ENCODE data around the gene DBH.
A peak's percentile ranks its signal among the peaks of the same experiment; 100 is the strongest.

The DBH gene

DNA sequence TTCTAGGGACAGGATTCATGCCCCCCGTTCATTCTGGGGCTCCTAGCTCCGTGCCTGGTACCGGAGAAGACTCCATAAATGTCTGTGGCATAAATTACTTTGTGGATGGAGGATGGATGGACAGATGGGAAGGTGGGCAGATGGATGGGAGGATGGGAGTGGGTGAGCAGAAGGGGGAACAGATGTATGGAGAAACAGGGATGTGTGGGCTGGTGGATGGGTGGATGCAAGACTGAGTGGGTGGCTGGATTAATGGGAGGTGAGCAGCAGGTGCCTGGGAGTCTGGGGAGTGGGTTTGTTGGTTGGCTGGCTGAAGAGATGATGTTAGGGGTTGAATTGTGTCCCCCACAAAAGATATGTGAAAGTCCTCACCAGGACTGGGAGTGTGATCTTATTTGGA lies 58.5 kb downstream of the DBH start:
- Histone ChIP-seq H3K9me3 (ENCODE audit: control insufficient read depth, insufficient read depth, low read length) (no peaks in the 10 kb centered on the region), H3K4me2 (ENCODE audit: low read length) (peak overlapping the region; percentile 57), H3K9me2 (replicated peaks; ENCODE audit: control insufficient read depth, low read length) (no peaks in the 10 kb centered on the region), H3K79me2 (ENCODE audit: control insufficient read depth, low read length) (peaks cover 6% of the 10 kb centered on the region), H3F3A (ENCODE audit: control insufficient read depth, insufficient read depth) (peaks cover 17% of the 10 kb centered on the region), H4K20me1 (ENCODE audit: control insufficient read depth, insufficient read depth, low read depth, low read length) (no peaks in the 10 kb centered on the region), H3K4me1 (ENCODE audit: control insufficient read depth, low read length) (peaks cover 48% of the 10 kb centered on the region), H3K27me3 (ENCODE audit: control insufficient read depth, low read length) (no peaks in the 10 kb centered on the region), H3K4me3 (ENCODE audit: low read length) (peak overlapping the region; percentile 22; the same call in 1 of the 2 replicates), H3K36me3 (ENCODE audit: control insufficient read depth, low read length) (peaks cover 11% of the 10 kb centered on the region), H3K27ac (ENCODE audit: low read depth, low read length) (peak overlapping the region; percentile 41)
- TF ChIP-seq EZH2phosphoT487 (IDR thresholded peaks at IDR 0.05; ENCODE audit: borderline replicate concordance, low read length): no peak
- TF ChIP-seq, protein P1, sequence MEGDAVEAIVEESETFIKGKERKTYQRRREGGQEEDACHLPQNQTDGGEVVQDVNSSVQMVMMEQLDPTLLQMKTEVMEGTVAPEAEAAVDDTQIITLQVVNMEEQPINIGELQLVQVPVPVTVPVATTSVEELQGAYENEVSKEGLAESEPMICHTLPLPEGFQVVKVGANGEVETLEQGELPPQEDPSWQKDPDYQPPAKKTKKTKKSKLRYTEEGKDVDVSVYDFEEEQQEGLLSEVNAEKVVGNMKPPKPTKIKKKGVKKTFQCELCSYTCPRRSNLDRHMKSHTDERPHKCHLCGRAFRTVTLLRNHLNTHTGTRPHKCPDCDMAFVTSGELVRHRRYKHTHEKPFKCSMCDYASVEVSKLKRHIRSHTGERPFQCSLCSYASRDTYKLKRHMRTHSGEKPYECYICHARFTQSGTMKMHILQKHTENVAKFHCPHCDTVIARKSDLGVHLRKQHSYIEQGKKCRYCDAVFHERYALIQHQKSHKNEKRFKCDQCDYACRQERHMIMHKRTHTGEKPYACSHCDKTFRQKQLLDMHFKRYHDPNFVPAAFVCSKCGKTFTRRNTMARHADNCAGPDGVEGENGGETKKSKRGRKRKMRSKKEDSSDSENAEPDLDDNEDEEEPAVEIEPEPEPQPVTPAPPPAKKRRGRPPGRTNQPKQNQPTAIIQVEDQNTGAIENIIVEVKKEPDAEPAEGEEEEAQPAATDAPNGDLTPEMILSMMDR (IDR thresholded peaks at IDR 0.05; ENCODE audit: low read depth, low read length, poor library complexity, severe bottlenecking): no peak

DNA sequence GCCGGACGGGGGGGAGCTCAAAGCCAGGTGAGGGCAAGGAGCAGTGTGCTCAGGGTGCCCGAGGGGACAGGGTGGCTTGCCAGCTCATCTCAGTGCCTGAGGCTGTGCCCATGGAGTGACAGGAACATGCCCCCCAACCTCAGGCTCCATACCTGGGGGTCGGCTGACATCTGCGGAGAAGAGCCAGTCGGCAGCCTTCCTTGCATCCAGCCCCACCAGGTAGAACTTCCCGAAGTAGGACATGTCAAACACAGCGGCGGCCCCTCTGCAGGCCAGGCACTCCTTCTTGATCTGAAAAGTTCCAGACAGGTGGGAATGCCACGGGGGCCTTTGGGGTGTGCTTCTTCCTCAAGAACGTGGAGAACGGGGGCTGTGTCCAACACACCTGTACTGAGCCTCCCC lies 59.9 kb downstream of the DBH start:
- H3K79me2 ChIP-seq (ENCODE audit: control insufficient read depth, low read length): peaks cover 6% of the 10 kb centered on the region
- no peaks in the 10 kb centered on the region for H4K20me1 ChIP-seq (ENCODE audit: control insufficient read depth, insufficient read depth, low read depth, low read length)
- H3K27ac ChIP-seq (ENCODE audit: low read depth, low read length): no peak overlapping the region; the same call in 1 of the 2 replicates
- H3K9me2 ChIP-seq (replicated peaks; ENCODE audit: control insufficient read depth, low read length): no peaks in the 10 kb centered on the region
- peaks cover 17% of the 10 kb centered on the region for H3F3A ChIP-seq (ENCODE audit: control insufficient read depth, insufficient read depth)
- TF ChIP-seq, protein P1 (IDR thresholded peaks at IDR 0.05; ENCODE audit: low read depth, low read length, poor library complexity, severe bottlenecking): no peak
- no peak for TF ChIP-seq EZH2phosphoT487 (IDR thresholded peaks at IDR 0.05; ENCODE audit: borderline replicate concordance, low read length)
- H3K9me3 ChIP-seq (ENCODE audit: control insufficient read depth, insufficient read depth, low read length): no peaks in the 10 kb centered on the region
- H3K4me3 ChIP-seq (ENCODE audit: low read length): peak overlapping the region; percentile 17; the same call in 1 of the 2 replicates
- peaks cover 59% of the 10 kb centered on the region for H3K4me1 ChIP-seq (ENCODE audit: control insufficient read depth, low read length)
- H3K4me2 ChIP-seq (ENCODE audit: low read length): peak overlapping the region; percentile 53
- H3K36me3 ChIP-seq (ENCODE audit: control insufficient read depth, low read length): peaks cover 11% of the 10 kb centered on the region
- no peaks in the 10 kb centered on the region for H3K27me3 ChIP-seq (ENCODE audit: control insufficient read depth, low read length)

DNA sequence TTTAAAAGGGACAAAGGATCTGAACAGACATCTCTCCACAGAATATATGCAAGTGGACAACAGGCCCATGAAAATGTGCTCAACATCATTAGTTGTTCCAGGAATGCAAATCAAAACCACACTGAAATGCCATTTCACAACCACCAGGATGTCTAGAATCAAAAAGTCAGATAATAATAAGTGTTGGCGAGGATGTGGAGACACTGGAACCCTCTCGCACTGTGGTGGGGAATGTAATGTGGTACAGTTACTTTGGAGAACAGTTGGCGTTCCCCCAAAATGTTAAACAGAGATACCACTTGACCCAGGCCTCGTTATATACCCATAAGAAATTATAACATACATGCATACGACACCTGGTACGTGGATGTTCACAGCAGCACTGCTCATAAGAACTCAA lies 63.4 kb downstream of the DBH start:
- Histone ChIP-seq H3K36me3 (ENCODE audit: control insufficient read depth, low read length) (peaks cover 4% of the 10 kb centered on the region), H3F3A (ENCODE audit: control insufficient read depth, insufficient read depth) (peaks cover 17% of the 10 kb centered on the region), H4K20me1 (ENCODE audit: control insufficient read depth, insufficient read depth, low read depth, low read length) (no peaks in the 10 kb centered on the region), H3K9me2 (replicated peaks; ENCODE audit: control insufficient read depth, low read length) (no peaks in the 10 kb centered on the region), H3K79me2 (ENCODE audit: control insufficient read depth, low read length) (peaks cover 5% of the 10 kb centered on the region), H3K27ac (ENCODE audit: low read depth, low read length) (no peak overlapping the region), H3K4me1 (ENCODE audit: control insufficient read depth, low read length) (peaks cover 89% of the 10 kb centered on the region), H3K4me2 (ENCODE audit: low read length) (no peak overlapping the region), H3K9me3 (ENCODE audit: control insufficient read depth, insufficient read depth, low read length) (no peaks in the 10 kb centered on the region), H3K4me3 (ENCODE audit: low read length) (no peak overlapping the region), H3K27me3 (ENCODE audit: control insufficient read depth, low read length) (no peaks in the 10 kb centered on the region)
- TF ChIP-seq, protein P1 (IDR thresholded peaks at IDR 0.05; ENCODE audit: low read depth, low read length, poor library complexity, severe bottlenecking): no peak
- no peak for TF ChIP-seq EZH2phosphoT487 (IDR thresholded peaks at IDR 0.05; ENCODE audit: borderline replicate concordance, low read length)
